OCI-LY1 (cell line): ENCODE measurements around the gene ISL1.

Experiments used
- H2AFZ ChIP-seq: fragments of 200-600 bp; sonication (generic), shearing (Covaris generic); 2 replicates; pipeline ENCODE4 v1.6.0; 2014; ENCODE audit warnings: antibody characterized with exemption, mild to moderate bottlenecking, low read length
- H3F3A ChIP-seq: fragments of 200-600 bp; sonication (generic), shearing (Covaris generic); 2 replicates; pipeline ENCODE4 v1.6.0; 2014; ENCODE audit warnings: mild to moderate bottlenecking, antibody characterized with exemption, low read length, moderate library complexity; ENCODE audit not compliant: insufficient read depth
- H3K27ac ChIP-seq: fragments of 200-600 bp; sonication (generic); 2 replicates; pipeline ENCODE4 v1.5.1; 2014; ENCODE audit warnings: low read length, mixed run types, mild to moderate bottlenecking, low read depth; ENCODE audit not compliant: poor library complexity, severe bottlenecking
- H3K27me3 ChIP-seq: fragments of 200-600 bp; sonication (generic); 2 replicates; pipeline ENCODE4 v1.6.0; 2014; ENCODE audit warnings: antibody characterized with exemption, mild to moderate bottlenecking, low read length, moderate library complexity; ENCODE audit not compliant: insufficient read depth
- H3K36me3 ChIP-seq: fragments of 200-600 bp; sonication (generic); 2 replicates; pipeline ENCODE4 v1.6.1; 2014; ENCODE audit warnings: mild to moderate bottlenecking, antibody characterized with exemption, low read length, moderate library complexity, mixed read lengths; ENCODE audit not compliant: insufficient read depth
- H3K4me1 ChIP-seq: fragments of 200-600 bp; sonication (generic); 2 replicates; pipeline ENCODE4 v1.5.1; 2014; ENCODE audit warnings: mild to moderate bottlenecking, low read length, moderate library complexity; ENCODE audit not compliant: insufficient read depth, severe bottlenecking
- H3K4me2 ChIP-seq: fragments of 200-600 bp; sonication (generic), shearing (Covaris generic); 2 replicates; pipeline ENCODE4 v1.6.1; 2014; ENCODE audit warnings: low read length
- H3K4me3 ChIP-seq: fragments of 200-600 bp; sonication (generic); 2 replicates; pipeline ENCODE4 v1.5.1; 2014; ENCODE audit warnings: low read length, low read depth, mild to moderate bottlenecking, mixed read lengths; ENCODE audit not compliant: poor library complexity, severe bottlenecking
- H3K79me2 ChIP-seq: fragments of 200-600 bp; shearing (Covaris generic); 2 replicates; pipeline ENCODE4 v1.6.1; 2016; ENCODE audit warnings: mixed run types, low read length, mixed read lengths; ENCODE audit not compliant: insufficient read depth
- H3K9ac ChIP-seq: fragments of 200-600 bp; sonication (generic), shearing (Covaris generic); 2 replicates; pipeline ENCODE4 v1.6.1; 2014; ENCODE audit warnings: mild to moderate bottlenecking, low read length, mixed read lengths
- H3K9me2 ChIP-seq: fragments of 200-600 bp; sonication (generic), shearing (Covaris generic); 2 replicates; pipeline ENCODE4 v1.6.1; 2014; ENCODE audit warnings: low read depth, mild to moderate bottlenecking, low read length, mixed read lengths
- H3K9me3 ChIP-seq: fragments of 200-600 bp; shearing (Covaris generic); 2 replicates; pipeline ENCODE4 v1.6.1; 2014; ENCODE audit warnings: low read length, mixed read lengths
- H4K20me1 ChIP-seq: fragments of 200-600 bp; sonication (generic), shearing (Covaris generic); 2 replicates; pipeline ENCODE4 v1.6.0; 2016; ENCODE audit warnings: mild to moderate bottlenecking, low read length; ENCODE audit not compliant: insufficient read depth
- CTCF ChIP-seq: fragments of 200-600 bp; sonication (generic), shearing (Covaris generic); IDR thresholded peaks from 2 replicates; pipeline ENCODE4 v1.5.1; 2017; ENCODE audit warnings: mild to moderate bottlenecking, antibody characterized with exemption, low read length, moderate library complexity, mixed read lengths
- EZH2 ChIP-seq: fragments of 200-600 bp; sonication (generic), shearing (Covaris generic); IDR thresholded peaks from 2 replicates; pipeline ENCODE4 v1.8.0; 2017; ENCODE audit warnings: borderline replicate concordance, mixed run types, mild to moderate bottlenecking, antibody characterized with exemption, low read length, moderate library complexity, mixed read lengths

Gene ISL1

GRCh38 chr5:51392689-51393199 lies 9.5 kb downstream of the ISL1 start:
- Histone ChIP-seq H3K4me1 (no peaks in the 10 kb centered on the region), H3K27me3 (no peaks in the 10 kb centered on the region)

GRCh38 chr5:51394609-51395008 lies 11.4 kb downstream of the ISL1 start:
- H3K4me1 ChIP-seq, result no peaks in the 10 kb centered on the region
- H3F3A ChIP-seq, result no peaks in the 10 kb centered on the region
- no peaks in the 10 kb centered on the region for H3K9me2 ChIP-seq
- H4K20me1 ChIP-seq, result no peaks in the 10 kb centered on the region
- no peaks in the 10 kb centered on the region for H3K36me3 ChIP-seq
- TF ChIP-seq EZH2 (no peak), CTCF (no peak)
- H3K4me3 ChIP-seq, result no peak overlapping the region
- no peak overlapping the region for H3K4me2 ChIP-seq
- no peak overlapping the region for H2AFZ ChIP-seq
- H3K9ac ChIP-seq, result no peak overlapping the region
- H3K27me3 ChIP-seq, result no peaks in the 10 kb centered on the region
- no peak overlapping the region for H3K27ac ChIP-seq
- no peaks in the 10 kb centered on the region for H3K79me2 ChIP-seq
- H3K9me3 ChIP-seq, result no peaks in the 10 kb centered on the region

More at GRCh38 chr5:51392689-51393199, 9.5 kb downstream of the ISL1 start:
- Histone ChIP-seq H3K4me2 (no peak overlapping the region), H3F3A (no peaks in the 10 kb centered on the region), H3K9me3 (no peaks in the 10 kb centered on the region), H2AFZ (no peak overlapping the region), H4K20me1 (no peaks in the 10 kb centered on the region), H3K27ac (no peak overlapping the region), H3K9me2 (no peaks in the 10 kb centered on the region), H3K79me2 (no peaks in the 10 kb centered on the region), H3K36me3 (no peaks in the 10 kb centered on the region), H3K9ac (no peak overlapping the region), H3K4me3 (no peak overlapping the region)
- TF ChIP-seq EZH2 (no peak), CTCF (no peak)

GRCh38 chr5:51395245-51395644 lies 12.0 kb downstream of the ISL1 start:
- H3K4me2 ChIP-seq, result no peak overlapping the region
- no peaks in the 10 kb centered on the region for H3K9me3 ChIP-seq
- no peak overlapping the region for H3K27ac ChIP-seq
- H3K9ac ChIP-seq, result no peak overlapping the region
- H3K36me3 ChIP-seq, result no peaks in the 10 kb centered on the region
- TF ChIP-seq EZH2, result no peak
- TF ChIP-seq CTCF, result no peak
- no peaks in the 10 kb centered on the region for H3K79me2 ChIP-seq
- H3K4me3 ChIP-seq, result no peak overlapping the region
- H3F3A ChIP-seq, result no peaks in the 10 kb centered on the region
- no peaks in the 10 kb centered on the region for H4K20me1 ChIP-seq
- H3K27me3 ChIP-seq, result no peaks in the 10 kb centered on the region
- H3K9me2 ChIP-seq, result no peaks in the 10 kb centered on the region
- no peaks in the 10 kb centered on the region for H3K4me1 ChIP-seq
- no peak overlapping the region for H2AFZ ChIP-seq
